Upper lobe of left lung (tissue), 6 donors: ENCODE measurements around the gene NECAP2. TPM values are rescaled to one million over a fixed set of nuclear protein-coding genes. Genes with fewer than 3 reads are reported as not detected.

ENCODE experiments used
- ATAC-seq, 2 donors: fragments of 200-7000 bp; cut with Tn5 transposase; one replicate each; pipeline ENCODE4 v1.9.1; 2022; ENCODE audit warnings: mild to moderate bottlenecking in 2 of 2, moderate library complexity in 2 of 2; ENCODE audit not compliant: low FRiP score in 2 of 2
- DNase-seq, 2 donors: peaks; one replicate each; pipeline ENCODE4 v3.0.0-alpha.2; 2019 to 2020
- H3K27ac ChIP-seq, 4 donors: fragments of 200-600 bp; sonication (generic); one replicate each; pipeline ENCODE4 v1.5.1; 2016 to 2019
- H3K27me3 ChIP-seq, 4 donors: fragments of 200-600 bp; sonication (generic); one replicate each; pipeline ENCODE4 v1.5.1; 2017 to 2019
- H3K36me3 ChIP-seq, 4 donors: fragments of 200-600 bp; sonication (generic); one replicate each; pipeline ENCODE4 v1.5.1; 2016 to 2019
- H3K4me1 ChIP-seq, 4 donors: fragments of 200-600 bp; sonication (generic); one replicate each; pipeline ENCODE4 v1.5.1; 2018 to 2019
- H3K4me3 ChIP-seq, 4 donors: fragments of 200-600 bp; sonication (generic); one replicate each; pipeline ENCODE4 v1.5.1; 2017 to 2019; ENCODE audit warnings: mild to moderate bottlenecking in 2 of 4, moderate library complexity in 1 of 4
- H3K9me3 ChIP-seq, 4 donors: fragments of 200-600 bp; sonication (generic); one replicate each; pipeline ENCODE4 v1.5.1; 2018 to 2019
- EP300 ChIP-seq, 4 donors: sonication (generic); formaldehyde crosslinking; IDR thresholded peaks; one replicate each; pipeline ENCODE4 v1.5.1; 2017; ENCODE audit warnings: antibody characterized with exemption in 4 of 4, control low read depth in 2 of 4
- POLR2A ChIP-seq, 4 donors: fragments of 450-650 bp; IDR thresholded peaks; one replicate each; pipeline ENCODE4 v1.5.1; 2016 to 2017; ENCODE audit warnings: antibody characterized with exemption in 4 of 4, mild to moderate bottlenecking in 2 of 4
- POLR2AphosphoS5 ChIP-seq, 2 donors: sonication (generic); formaldehyde crosslinking; IDR thresholded peaks; one replicate each; pipeline ENCODE4 v1.5.1; 2017; ENCODE audit warnings: antibody characterized with exemption in 2 of 2
- WGBS, 2 donors: methylation state at CpG; one replicate each; pipeline ENCODE4 v1.1.5; 2017 to 2018; 5-methylcytosine and 5-hydroxymethylcytosine counted together
- total RNA-seq, 6 donors: library from RNA; depleted of rRNA in 4 of 6; stranded (reverse); fragments of >200 nt in 4 of 6; gene quantifications; one replicate each; pipeline versions ENCODE4 v1.1.0 to v1.2.1, GENCODE V29; 2016 to 2021
- TF ChIP-seq, protein P1 (sequence below), 6 experiments: fragments of 450-650 bp in 4 of 6; fragments of 200-600 bp in 2 of 6; sonication (generic) in 2 of 6; IDR thresholded peaks; one replicate each; pipeline ENCODE4 v1.5.1; 2016 to 2019; ENCODE audit warnings: antibody characterized with exemption in 6 of 6
- donor health status: DM: no; HTN: no; CAD: no; lungs with moderate emphysema.
- donor health status: DM: no; HTN: yes; CAD: no; lungs with severe emphysema.

NECAP2 gene
- total RNA-seq, 6 donors from 2014 or later: 61.9 to 96.4 (median 87.1) TPM

DNA sequence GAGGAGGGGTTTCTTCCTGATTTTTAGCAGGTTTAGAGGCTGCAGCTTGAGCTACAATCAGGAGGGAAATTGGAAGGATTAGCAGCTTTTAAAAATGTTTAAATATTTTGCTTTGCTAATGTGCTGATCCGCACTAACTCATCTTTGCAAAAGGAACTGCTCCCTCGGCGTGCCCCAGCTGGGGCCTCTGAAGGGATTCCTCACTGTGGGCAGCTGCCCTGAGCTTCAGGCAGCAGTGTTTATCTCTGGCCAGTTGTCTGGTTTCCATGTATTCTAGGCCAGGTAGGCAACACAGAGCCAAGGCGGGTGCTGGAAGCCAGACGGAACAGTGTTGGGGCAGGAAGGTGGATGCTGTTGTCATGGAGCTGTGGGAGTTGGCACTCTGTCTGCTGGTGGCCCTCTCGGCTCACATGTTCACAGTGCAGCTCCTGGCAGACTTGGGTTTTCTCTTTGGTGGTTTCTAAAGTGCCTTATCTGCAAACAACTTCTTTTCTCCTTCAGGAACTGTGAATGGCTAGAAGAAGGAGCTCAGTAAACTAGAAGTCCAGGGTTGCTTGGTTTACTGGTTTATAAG is 18.9 kb downstream of the NECAP2 start:
- ATAC-seq: no peak
- Histone ChIP-seq H3K4me3 (no peak overlapping the region), H3K4me1 (peaks cover 0 to 5% (median 1%) of the 10 kb centered on the region in 4 donors), H3K9me3 (no peaks in the 10 kb centered on the region), H3K27me3 (no peaks in the 10 kb centered on the region), H3K36me3 (peaks cover 27 to 89% (median 65%) of the 10 kb centered on the region in 4 donors), H3K27ac (no peak overlapping the region)
- 81 to 84% methylated on average over 6 of the region's 6 CpGs for WGBS, 2 donors
- TF ChIP-seq, protein P1, sequence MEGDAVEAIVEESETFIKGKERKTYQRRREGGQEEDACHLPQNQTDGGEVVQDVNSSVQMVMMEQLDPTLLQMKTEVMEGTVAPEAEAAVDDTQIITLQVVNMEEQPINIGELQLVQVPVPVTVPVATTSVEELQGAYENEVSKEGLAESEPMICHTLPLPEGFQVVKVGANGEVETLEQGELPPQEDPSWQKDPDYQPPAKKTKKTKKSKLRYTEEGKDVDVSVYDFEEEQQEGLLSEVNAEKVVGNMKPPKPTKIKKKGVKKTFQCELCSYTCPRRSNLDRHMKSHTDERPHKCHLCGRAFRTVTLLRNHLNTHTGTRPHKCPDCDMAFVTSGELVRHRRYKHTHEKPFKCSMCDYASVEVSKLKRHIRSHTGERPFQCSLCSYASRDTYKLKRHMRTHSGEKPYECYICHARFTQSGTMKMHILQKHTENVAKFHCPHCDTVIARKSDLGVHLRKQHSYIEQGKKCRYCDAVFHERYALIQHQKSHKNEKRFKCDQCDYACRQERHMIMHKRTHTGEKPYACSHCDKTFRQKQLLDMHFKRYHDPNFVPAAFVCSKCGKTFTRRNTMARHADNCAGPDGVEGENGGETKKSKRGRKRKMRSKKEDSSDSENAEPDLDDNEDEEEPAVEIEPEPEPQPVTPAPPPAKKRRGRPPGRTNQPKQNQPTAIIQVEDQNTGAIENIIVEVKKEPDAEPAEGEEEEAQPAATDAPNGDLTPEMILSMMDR (IDR thresholded peaks at IDR 0.05): no peak
- DNase-seq: no peak

DNA sequence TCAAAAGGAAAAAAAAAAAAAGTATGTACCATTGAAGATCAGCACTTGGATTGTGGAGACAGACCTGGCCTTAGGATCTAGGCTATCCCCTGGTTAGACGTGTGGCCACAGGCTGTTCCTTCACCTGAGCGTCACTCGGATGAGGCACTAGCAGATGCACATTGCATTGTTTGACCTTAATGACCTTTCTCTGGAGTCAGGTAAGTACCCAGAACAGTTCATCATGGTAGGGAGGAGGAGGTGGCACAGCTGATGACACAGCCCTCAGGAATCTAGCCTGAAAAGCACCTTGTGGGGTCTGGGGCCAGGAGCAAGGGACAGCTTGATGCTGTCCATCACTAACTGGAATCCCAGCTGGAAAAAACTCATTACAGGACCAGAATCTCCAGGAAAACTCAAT is 21.2 kb downstream of the NECAP2 start:
- no peak for DNase-seq

DNA sequence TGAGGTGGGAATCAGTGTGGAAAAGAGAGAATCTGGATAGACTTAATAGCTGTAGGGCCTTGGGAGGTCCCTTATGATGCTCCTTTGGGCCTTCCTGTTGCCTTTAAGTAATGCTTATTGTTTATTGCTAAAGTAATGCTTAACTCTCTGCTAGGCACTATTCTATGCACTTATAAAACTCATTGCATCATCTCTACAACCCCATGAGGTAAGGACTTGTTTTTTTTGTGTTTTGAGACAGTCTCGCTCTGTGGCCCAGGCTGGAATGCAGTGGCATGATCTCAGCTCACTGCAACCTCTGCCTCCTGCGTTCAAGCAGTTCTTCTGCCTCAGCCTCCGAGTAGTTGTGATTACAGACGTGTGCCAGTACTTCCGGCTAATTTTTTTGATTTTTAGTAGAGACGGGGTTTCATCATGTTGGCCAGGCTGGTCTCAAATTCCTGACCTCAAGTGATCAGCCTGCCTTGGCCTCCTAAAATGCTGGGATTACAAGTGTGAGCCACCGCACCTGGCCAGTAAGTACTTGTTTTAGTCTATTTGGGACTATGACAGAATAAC is 22.3 kb downstream of the NECAP2 start:
- no peaks in the 10 kb centered on the region for H3K9me3 ChIP-seq
- H3K27ac ChIP-seq: no peak overlapping the region
- H3K36me3 ChIP-seq: peaks cover 11 to 79% (median 41%) of the 10 kb centered on the region in 4 donors
- ATAC-seq (no peak), DNase-seq (no peak)
- no peaks in the 10 kb centered on the region for H3K4me1 ChIP-seq
- TF ChIP-seq POLR2A (IDR thresholded peaks at IDR 0.05): no peak
- no peak for TF ChIP-seq POLR2AphosphoS5 (IDR thresholded peaks at IDR 0.05)
- TF ChIP-seq, protein P1 (IDR thresholded peaks at IDR 0.05): no peak
- TF ChIP-seq EP300 (IDR thresholded peaks at IDR 0.05): no peak
- 93 to 95% methylated on average over 7 of the region's 7 CpGs for WGBS, 2 donors
- H3K27me3 ChIP-seq: no peaks in the 10 kb centered on the region
- no peak overlapping the region for H3K4me3 ChIP-seq

More for the DNA sequence above, 21.2 kb downstream of the NECAP2 start:
- peaks cover 13 to 82% (median 48%) of the 10 kb centered on the region in 4 donors for H3K36me3 ChIP-seq
- peaks cover 0 to 5% (median 1%) of the 10 kb centered on the region in 4 donors for H3K4me1 ChIP-seq
- H3K27ac ChIP-seq: no peak overlapping the region
- no peaks in the 10 kb centered on the region for H3K27me3 ChIP-seq
- H3K9me3 ChIP-seq: no peaks in the 10 kb centered on the region
- ATAC-seq: no peak
- no peak for TF ChIP-seq EP300 (IDR thresholded peaks at IDR 0.05)
- WGBS, 2 donors: 95 to 97% methylated on average over 3 of the region's 3 CpGs
- no peak overlapping the region for H3K4me3 ChIP-seq

DNA sequence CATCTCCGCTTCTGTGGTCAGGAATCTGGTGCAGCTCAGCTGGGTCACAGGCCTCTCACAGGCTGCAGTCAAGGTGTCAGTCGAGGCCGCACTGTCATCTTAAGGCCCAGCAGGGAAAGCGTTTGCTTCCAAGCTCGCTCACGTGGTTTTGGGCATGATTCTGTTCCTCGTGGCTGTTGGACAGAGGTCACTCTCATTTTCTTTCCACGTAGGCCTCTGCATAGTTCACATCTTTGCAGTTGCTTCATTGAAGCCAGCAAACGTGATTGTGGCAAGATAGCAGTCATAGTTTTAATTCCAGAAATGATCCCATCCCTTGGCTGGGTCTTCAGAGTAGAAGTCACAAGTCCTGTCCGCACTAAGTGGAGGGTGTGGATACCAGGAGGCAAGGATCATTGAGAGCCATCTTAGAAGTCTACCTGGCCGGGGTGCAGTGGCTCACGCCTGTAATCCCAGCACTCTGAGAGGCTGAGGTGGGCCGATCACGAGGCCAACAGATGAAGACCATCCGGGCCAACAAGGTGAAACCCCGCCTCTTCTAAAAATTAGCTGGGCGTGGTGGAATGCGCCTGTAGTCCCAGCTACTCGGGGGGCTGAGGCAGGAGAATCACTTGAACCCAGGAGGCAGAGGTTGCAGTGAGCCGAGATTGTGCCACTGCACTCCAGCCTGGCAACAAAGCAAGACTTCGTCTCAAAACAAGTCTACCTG is 24.5 kb downstream of the NECAP2 start:
- no peaks in the 10 kb centered on the region for H3K4me1 ChIP-seq
- TF ChIP-seq, protein P1 (IDR thresholded peaks at IDR 0.05): no peak
- TF ChIP-seq POLR2A (IDR thresholded peaks at IDR 0.05) (no peak), EP300 (IDR thresholded peaks at IDR 0.05) (no peak), POLR2AphosphoS5 (IDR thresholded peaks at IDR 0.05) (no peak)
- 96% methylated on average over 21 of the region's 21 CpGs for WGBS, 2 donors
- ATAC-seq (no peak), DNase-seq (no peak)
- H3K36me3 ChIP-seq: peaks cover 0 to 63% (median 21%) of the 10 kb centered on the region in 4 donors
- no peaks in the 10 kb centered on the region for H3K27me3 ChIP-seq
- no peak overlapping the region for H3K27ac ChIP-seq
- no peak overlapping the region for H3K4me3 ChIP-seq
- no peaks in the 10 kb centered on the region for H3K9me3 ChIP-seq

DNA sequence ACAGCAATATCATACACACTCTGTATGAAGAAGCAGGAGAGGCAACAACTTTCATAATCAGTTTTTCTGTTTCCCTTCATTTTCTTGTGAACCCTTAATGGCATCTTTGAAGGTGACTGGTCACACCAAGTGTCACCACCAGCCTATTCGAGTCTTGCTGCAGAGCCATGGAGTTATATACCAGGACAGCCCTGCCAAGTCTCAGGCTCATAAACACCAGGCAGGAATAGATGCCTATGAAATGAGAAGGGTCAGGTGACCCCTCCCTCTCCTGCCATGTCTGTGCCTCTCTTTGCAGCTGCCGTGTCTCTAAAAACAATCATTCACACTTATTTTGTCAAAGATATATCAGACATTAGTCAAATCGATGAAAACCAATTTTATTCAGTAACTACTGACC is 28.0 kb downstream of the NECAP2 start:
- DNase-seq (no peak), ATAC-seq (no peak)
- 76 to 81% methylated on average over 3 of the region's 3 CpGs for WGBS, 2 donors

More for the DNA sequence above, 28.0 kb downstream of the NECAP2 start:
- H3K27me3 ChIP-seq: no peaks in the 10 kb centered on the region
- peaks cover 0 to 54% (median 7%) of the 10 kb centered on the region in 4 donors for H3K36me3 ChIP-seq
- TF ChIP-seq POLR2A (IDR thresholded peaks at IDR 0.05) (no peak), EP300 (IDR thresholded peaks at IDR 0.05) (no peak), POLR2AphosphoS5 (IDR thresholded peaks at IDR 0.05) (no peak)
- H3K4me3 ChIP-seq: no peak overlapping the region
- no peaks in the 10 kb centered on the region for H3K9me3 ChIP-seq
- H3K4me1 ChIP-seq: no peaks in the 10 kb centered on the region
- H3K27ac ChIP-seq: no peak overlapping the region
